ENCODE data around the gene PARP9. TPM values are rescaled to one million over a fixed set of nuclear protein-coding genes. Genes with fewer than 3 reads are reported as not detected.

The PARP9 gene
- total RNA-seq, 1 donor from 2014 or later = 11.1 TPM

DNA sequence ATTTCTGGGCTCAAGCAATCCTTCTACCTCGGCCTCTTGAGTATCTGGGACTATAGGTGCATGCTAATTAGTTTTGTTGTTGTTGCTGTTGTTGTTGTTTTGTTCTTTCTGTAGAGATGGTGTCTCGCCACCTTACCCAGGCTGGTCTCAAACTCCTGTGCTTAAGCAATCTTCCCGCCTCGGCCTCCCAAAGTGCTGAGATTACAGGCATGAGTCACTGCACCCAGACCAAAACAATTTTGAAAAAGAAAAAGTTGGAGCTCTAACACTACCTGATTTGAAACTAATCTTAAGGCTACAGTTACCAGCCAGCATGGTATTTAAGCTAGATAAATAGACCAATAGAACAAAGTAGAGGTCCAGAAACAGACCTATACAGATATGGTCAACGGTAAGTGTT, 79.1 kb downstream of the PARP9 start:
- H3K36me3 Mint-ChIP-seq = peaks cover 30% of the 10 kb centered on the region
- H3K4me1 Mint-ChIP-seq (ENCODE audit: unreplicated experiment) = peaks cover 9% of the 10 kb centered on the region
- no peak for DNase-seq (ENCODE audit: extremely low spot score, unreplicated experiment)
- no peaks in the 10 kb centered on the region for H3K27me3 Mint-ChIP-seq
- TF ChIP-seq, protein P1, sequence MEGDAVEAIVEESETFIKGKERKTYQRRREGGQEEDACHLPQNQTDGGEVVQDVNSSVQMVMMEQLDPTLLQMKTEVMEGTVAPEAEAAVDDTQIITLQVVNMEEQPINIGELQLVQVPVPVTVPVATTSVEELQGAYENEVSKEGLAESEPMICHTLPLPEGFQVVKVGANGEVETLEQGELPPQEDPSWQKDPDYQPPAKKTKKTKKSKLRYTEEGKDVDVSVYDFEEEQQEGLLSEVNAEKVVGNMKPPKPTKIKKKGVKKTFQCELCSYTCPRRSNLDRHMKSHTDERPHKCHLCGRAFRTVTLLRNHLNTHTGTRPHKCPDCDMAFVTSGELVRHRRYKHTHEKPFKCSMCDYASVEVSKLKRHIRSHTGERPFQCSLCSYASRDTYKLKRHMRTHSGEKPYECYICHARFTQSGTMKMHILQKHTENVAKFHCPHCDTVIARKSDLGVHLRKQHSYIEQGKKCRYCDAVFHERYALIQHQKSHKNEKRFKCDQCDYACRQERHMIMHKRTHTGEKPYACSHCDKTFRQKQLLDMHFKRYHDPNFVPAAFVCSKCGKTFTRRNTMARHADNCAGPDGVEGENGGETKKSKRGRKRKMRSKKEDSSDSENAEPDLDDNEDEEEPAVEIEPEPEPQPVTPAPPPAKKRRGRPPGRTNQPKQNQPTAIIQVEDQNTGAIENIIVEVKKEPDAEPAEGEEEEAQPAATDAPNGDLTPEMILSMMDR (conservative IDR thresholded peaks at IDR 0.05) = no peak
- no peak overlapping the region for H3K27ac Mint-ChIP-seq
- no peaks in the 10 kb centered on the region for H3K9me3 Mint-ChIP-seq
- H3K4me3 Mint-ChIP-seq = no peak overlapping the region

DNA sequence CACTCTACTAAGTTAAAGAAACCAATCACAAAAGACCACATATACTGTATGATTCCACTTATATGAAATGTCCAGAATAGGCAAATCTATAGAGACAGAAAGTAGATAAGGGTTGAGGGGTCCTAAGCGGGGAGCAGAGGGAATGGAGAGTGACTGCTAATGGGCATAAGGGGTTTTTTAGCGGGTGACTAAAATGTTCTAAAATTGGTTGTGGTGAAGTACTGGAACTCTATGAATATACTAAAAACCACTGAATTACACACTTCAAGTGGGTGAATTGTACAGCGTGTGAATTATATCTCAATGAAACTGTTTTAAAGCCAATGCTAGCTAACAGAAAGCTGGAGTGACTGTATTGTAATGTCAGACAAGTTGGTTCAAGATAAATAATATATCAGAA, 82.7 kb downstream of the PARP9 start:
- Mint-ChIP-seq H3K27ac (no peak overlapping the region), H3K9me3 (no peaks in the 10 kb centered on the region), H3K27me3 (no peaks in the 10 kb centered on the region), H3K36me3 (peaks cover 29% of the 10 kb centered on the region), H3K4me3 (no peak overlapping the region), H3K4me1 (ENCODE audit: unreplicated experiment) (peaks cover 9% of the 10 kb centered on the region)
- TF ChIP-seq, protein P1 (conservative IDR thresholded peaks at IDR 0.05) = no peak
- no peak for DNase-seq (ENCODE audit: extremely low spot score, unreplicated experiment)

Other genes with a start within 250 kb of the PARP9 start
- 39.5 and 99.3 TPM in 2 replicates for gene CSTA, start 239.1 kb downstream of the PARP9 start, total RNA-seq (ENCODE audit: low replicate concordance)
- 39.8 and 44.9 TPM in 2 replicates for gene MIX23, start 181.1 kb downstream of the PARP9 start, total RNA-seq (ENCODE audit: low replicate concordance)
- 68.8 and 230 TPM in 2 replicates for gene FAM162A, start 180.1 kb downstream of the PARP9 start, total RNA-seq (ENCODE audit: low replicate concordance)
- gene WDR5B, start 148.2 kb downstream of the PARP9 start, total RNA-seq (ENCODE audit: low replicate concordance) = 6.2 and 8.2 TPM in 2 replicates
- 63.9 and 67.7 TPM in 2 replicates for gene KPNA1, start 49.4 kb downstream of the PARP9 start, total RNA-seq (ENCODE audit: low replicate concordance)
- 17.3 and 34.9 TPM in 2 replicates for gene DTX3L, start within 50 bp of the PARP9 start, total RNA-seq (ENCODE audit: low replicate concordance)
- 0.26 and 0.29 TPM in 2 replicates for gene PARP15, start 13.3 kb upstream of the PARP9 start, total RNA-seq (ENCODE audit: low replicate concordance)
- gene PARP14, start 116.5 kb upstream of the PARP9 start, total RNA-seq (ENCODE audit: low replicate concordance) = 20.7 and 27.1 TPM in 2 replicates
- gene HSPBAP1, start 229.5 kb upstream of the PARP9 start, total RNA-seq (ENCODE audit: low replicate concordance) = 5.8 and 9.1 TPM in 2 replicates
- gene SLC49A4, start 230.8 kb upstream of the PARP9 start, total RNA-seq (ENCODE audit: low replicate concordance) = 19.4 and 24.7 TPM in 2 replicates